Breast epithelium (tissue), 3 donors: ENCODE data around the gene OSER1.

Source experiments
- POLR2A ChIP-seq: fragments of 450-650 bp; IDR thresholded peaks from one replicate; pipeline ENCODE4 v1.6.1; 2016; ENCODE audit warnings: antibody characterized with exemption, mild to moderate bottlenecking, moderate library complexity
- POLR2AphosphoS5 ChIP-seq, 3 donors: sonication (generic); formaldehyde crosslinking; IDR thresholded peaks; one replicate each; pipeline ENCODE4 v1.6.1; 2017; ENCODE audit warnings: antibody characterized with exemption in 3 of 3
- TF ChIP-seq, protein P1 (sequence below), 3 donors: fragments of 450-650 bp; IDR thresholded peaks; one replicate each; pipeline ENCODE4 v1.5.1; 2016 to 2017; ENCODE audit warnings: antibody characterized with exemption in 3 of 3, mild to moderate bottlenecking in 3 of 3, moderate library complexity in 3 of 3

- TF ChIP-seq, protein P1, sequence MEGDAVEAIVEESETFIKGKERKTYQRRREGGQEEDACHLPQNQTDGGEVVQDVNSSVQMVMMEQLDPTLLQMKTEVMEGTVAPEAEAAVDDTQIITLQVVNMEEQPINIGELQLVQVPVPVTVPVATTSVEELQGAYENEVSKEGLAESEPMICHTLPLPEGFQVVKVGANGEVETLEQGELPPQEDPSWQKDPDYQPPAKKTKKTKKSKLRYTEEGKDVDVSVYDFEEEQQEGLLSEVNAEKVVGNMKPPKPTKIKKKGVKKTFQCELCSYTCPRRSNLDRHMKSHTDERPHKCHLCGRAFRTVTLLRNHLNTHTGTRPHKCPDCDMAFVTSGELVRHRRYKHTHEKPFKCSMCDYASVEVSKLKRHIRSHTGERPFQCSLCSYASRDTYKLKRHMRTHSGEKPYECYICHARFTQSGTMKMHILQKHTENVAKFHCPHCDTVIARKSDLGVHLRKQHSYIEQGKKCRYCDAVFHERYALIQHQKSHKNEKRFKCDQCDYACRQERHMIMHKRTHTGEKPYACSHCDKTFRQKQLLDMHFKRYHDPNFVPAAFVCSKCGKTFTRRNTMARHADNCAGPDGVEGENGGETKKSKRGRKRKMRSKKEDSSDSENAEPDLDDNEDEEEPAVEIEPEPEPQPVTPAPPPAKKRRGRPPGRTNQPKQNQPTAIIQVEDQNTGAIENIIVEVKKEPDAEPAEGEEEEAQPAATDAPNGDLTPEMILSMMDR (IDR thresholded peaks at IDR 0.05) = no peak
- TF ChIP-seq POLR2A (no peak), POLR2AphosphoS5 (IDR thresholded peaks at IDR 0.05) (no peak)
These were observed 6.3 kb downstream of the OSER1 start for GRCh38 chr20:44204156-44204831.
